ENCODE measurements around the gene CHKA.

The CHKA gene

DNA sequence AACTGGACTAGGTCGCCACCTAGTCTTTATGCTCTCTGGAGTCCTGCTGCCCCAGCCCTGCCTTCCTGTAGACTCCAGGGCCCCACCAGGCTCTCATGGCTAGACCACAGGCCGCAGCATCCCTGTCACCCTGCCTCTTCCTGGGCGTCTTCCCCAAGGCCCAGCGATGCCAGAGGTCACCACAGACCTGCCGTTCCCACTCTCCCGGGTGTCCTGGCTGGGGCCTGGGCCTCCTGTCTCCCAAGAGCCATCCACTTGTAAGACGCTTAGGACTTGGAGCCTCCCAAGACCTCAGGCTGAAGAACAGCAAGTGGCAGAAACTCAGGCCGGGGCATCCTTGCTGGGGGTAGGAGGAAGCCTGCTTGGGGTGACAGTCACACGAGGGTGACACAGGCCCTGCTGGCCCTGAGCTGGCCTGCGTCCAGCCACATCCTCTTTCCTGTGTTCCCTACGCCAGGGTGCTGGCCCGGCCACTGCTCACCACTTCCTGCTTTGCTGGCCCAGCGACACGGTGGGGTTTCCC is 84.4 kb downstream of the CHKA start:
- in situ Hi-C loops (cut with MboI; ENCODE audit: low sequenced_read_pairs): no loop called here

DNA sequence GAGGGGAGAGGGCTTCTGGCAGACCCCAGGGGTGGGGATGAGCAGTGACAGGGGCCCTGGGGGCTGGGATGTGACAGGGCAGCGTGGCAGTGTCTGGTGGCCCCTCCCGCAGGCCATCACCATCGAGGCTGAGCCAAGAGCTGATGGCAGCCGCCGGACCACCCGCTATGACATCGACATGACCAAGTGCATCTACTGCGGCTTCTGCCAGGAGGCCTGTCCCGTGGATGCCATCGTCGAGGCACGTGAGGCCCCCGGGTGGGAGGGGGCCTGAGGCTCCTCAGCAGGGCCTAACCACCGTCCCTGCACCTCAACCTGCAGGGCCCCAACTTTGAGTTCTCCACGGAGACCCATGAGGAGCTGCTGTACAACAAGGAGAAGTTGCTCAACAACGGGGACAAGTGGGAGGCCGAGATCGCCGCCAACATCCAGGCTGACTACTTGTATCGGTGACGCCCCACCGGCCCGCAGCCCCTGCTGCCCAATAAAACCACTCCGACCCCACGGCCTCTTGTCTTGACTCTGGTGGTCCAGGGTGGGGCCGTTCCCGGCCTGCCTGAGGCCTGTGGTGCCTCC is 85.0 kb downstream of the CHKA start:
- in situ Hi-C loops (cut with MboI; ENCODE audit: low sequenced_read_pairs): no loop called here

DNA sequence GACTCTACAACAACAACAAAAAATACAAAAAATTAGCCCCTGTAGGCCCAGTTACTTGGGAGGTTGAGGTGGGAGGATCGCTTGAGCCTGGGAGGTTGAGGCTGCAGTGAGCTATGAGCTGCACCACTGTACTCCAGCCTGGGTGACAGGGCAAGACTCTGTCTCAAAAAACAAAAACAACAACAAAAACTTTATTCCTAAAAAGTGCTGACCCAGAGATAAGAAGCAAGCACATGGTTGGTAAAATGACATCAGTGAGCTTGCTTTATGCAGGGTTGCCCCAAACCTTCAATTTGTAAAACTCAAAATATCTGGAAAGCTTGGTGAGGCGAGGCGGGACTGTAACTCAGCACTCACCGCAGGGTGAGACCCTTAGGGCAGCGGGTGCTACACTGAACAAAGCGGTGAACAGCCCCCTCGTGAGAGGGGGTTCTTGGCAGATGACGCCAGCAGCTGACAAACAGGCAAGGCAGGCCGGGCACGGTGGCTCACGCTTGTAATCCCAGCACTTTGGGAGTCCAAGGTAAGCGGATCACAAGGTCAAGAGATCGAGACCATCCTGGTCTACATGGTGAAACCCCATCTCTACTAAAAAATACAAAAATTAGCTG is 85.8 kb downstream of the CHKA start:
- in situ Hi-C loops (cut with MboI; ENCODE audit: low sequenced_read_pairs): no loop called here

DNA sequence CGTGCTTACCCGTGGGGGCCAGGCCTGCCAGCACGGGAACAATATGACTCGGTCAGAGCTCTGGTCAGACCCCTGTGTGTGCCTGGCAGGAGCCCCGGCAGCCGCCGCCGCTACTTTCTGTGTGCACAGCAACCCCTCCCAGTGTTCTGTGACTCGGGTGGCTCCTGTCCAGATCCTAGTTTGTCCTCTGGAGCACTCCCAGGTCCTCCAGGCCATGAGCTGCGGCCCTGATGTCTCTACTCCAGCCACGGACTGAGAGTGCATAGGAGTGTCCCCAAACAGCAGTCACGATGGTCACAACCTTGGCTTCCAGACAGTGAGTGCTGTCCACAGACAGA is 87.5 kb downstream of the CHKA start:
- in situ Hi-C loops (cut with MboI; ENCODE audit: low sequenced_read_pairs): no loop called here

DNA sequence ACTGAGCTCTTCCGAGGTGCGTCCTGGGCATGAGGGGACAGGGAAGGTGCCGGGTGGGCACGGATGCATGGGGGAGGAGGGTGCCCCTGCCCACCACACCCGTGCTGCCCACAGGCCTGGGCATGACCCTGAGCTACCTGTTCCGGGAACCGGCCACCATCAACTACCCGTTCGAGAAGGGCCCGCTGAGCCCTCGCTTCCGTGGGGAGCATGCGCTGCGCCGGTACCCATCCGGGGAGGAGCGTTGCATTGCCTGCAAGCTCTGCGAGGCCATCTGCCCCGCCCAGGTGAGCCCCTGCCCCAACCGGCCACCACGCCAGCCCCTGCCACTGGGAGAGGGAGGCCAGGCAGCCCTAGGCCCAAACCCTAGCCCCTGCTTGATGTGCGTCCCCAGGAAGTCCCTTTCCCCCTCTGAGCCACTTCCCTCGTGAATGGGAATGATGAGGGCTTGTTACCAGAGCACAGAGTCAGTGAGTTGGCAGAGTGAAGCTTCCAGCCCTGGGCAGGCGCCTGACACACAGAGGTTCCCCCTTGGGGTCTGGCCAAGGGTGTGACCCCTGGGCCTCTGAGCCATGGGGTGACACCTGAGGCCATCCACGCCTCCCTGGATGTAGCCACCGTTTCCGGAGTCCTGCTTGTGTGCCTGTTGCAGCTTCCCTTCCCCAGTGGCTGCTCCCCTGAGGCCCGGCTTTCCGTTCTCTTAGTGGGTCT is 88.0 kb downstream of the CHKA start:
- in situ Hi-C loops (cut with MboI; ENCODE audit: low sequenced_read_pairs): no loop called here

DNA sequence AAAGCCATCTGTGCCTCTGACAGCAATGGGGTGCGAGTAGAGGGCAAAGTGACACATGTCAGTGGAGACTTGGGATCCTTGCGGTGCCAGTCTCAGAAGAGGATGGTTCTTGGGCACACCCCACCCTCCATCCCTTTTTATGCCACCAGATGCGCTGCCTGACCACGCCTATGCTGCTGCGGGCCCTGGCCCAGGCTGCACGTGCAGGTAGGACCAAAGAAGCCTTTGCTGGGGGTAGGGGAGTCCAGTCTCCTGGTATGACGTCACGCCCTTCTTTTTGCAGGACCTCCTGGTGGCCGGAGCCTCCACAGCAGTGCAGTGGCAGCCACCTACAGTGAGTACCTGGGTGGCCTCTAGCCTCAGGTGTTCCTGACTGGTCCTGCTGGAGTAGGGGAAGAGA is 89.2 kb downstream of the CHKA start:
- in situ Hi-C loops (cut with MboI; ENCODE audit: low sequenced_read_pairs): no loop called here

DNA sequence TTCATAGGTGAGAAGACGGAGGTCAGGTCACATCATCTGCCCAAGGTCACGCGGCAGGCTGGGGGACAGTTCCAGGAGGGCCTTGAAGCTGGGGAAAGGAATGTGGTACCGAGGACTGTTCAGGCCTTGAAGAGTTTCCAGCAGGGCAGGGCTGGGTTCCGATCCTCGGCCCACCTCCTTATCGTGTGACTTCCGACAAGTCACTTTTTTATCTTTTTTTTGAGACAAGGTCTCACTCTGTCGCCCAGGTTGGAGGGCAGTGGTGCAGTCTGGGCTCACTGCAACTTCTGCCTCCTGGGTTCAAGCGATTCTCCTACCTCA is 90.1 kb downstream of the CHKA start:
- in situ Hi-C loops (cut with MboI; ENCODE audit: low sequenced_read_pairs): no loop called here

DNA sequence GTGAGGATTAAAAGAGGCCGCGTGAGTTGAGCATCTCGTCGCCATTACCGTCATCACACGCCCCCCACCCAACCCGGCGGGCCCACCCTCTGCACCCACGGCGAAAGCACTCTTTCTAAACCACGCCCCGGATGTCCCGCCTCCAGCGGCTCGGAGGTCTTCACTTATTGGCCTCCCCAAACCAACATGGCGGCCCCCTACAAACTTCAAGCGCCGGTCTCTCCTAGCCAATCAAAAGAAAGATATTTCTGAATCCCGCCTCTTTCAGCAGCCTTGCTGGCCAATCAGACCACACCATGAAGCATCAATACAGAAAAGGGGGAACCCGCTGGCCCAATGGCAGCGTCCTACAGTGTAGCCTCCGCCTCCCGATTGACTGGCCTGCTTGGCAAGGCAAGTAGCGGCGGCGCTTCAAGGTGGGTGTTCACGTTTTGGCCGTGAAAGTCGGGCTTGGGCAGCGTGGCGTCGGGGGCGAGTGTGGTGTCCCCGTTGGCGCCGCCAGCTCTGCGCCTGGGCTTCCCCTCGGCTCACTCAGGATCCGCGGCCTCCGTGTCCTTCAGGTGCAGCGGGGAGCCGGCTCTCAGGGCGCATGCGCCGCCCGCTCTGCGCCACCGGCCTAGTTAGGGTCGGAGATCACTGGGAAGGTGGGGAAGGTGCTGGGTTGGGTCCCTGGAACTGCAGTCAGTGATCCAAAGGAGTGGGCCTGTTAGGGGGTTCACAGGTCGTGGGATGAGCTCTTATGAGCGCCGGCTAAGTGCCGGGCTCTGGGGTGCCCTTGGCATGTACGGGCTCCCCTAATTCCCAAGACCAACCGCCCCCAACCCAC is 90.7 kb downstream of the CHKA start, which contains the start of gene NDUFS8:
Gene NDUFS8 (plus strand): TSS at position 364 of the 826 bp plus-strand sequence. CDS start 1,471 bp downstream, outside the sequence.
- in situ Hi-C loops (cut with MboI; ENCODE audit: low sequenced_read_pairs): no loop called here

DNA sequence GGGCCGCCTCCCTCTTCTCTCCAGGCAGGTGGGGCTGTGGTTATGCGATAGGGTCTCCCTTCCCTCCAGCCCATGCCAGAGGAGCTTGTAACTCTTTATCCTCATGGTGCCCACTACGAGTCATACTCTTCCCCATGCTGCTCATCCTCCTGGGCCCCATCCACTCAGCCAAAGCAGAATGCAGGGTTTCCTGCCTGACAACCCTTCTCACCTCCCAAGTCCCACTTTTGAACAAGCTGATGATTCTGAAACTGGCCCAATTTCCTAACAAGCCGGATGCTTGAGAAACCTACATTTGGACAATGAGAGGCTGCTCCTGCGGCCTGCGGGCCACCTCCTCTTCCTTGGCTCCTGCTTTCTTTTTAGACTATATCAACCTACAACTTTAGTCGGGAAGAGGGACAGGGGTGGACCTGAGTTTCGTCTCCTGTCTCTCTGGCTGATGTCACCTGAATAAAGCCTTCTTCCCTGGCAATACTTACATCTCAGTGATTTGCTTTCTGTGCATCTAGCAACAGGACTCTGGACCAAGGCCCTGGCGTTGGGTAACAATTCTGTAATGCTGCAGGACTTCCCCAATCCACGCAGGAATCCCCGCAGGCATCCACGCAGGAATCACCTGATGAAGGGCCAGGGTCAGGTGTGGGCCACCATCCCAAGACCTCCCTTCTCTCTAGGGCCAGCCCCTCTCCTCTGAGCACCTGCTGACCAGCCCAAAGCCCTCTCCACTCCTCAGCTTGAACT is 92.2 kb downstream of the CHKA start:
- in situ Hi-C loops (cut with MboI; ENCODE audit: low sequenced_read_pairs): no loop called here

DNA sequence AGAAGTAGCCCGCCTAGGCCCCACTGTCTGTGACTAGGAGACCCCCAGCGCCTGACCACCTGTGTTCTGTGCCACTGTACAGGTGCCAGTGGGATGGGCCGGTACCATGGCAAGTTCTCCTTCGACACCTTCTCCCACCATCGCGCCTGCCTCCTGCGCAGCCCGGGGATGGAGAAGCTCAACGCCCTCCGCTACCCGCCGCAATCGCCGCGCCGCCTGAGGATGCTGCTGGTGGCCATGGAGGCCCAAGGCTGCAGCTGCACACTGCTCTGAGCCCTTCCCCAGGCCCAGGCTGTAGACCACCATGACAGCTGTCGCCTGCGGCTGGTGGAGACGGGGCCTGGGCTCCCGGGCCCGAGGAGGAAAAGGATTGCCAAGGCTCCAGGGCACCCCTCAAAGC is 93.5 kb downstream of the CHKA start:
- in situ Hi-C loops (cut with MboI; ENCODE audit: low sequenced_read_pairs): no loop called here

DNA sequence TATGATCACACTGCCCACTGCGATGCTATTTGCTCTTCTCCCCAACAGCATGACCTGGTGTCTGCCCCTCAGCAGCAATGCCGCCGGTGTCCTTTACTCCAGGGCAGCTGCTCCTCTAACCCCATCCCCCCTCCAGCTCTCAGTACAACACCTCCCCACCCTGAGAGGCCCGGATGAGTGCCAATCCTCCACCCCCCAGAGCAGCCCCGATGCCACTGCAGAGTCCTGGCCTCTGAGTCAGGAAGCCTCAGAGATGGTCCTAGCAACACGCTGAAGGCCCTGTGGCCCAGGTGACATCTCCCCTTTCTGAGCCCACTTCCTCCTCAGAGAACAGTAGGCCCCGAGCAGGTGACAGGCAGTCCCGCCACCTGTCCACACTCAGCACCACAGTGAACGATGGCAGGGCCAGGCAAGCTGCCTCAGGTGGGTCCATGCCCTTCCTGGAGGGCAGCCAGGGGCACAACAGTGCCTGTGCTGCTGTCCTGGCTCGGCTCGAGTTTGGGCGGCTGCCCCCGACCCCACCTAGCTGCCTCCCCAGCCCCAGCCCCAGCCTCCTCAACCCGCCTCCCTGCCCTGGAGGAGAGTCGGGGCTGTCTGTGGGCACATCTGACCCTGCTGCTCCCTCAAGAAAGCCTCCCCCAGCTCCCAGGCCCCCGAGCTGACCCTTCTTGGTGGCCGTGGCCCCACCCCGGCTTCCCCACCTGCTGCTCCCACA is 94.6 kb downstream of the CHKA start:
- in situ Hi-C loops (cut with MboI; ENCODE audit: low sequenced_read_pairs): no loop called here

DNA sequence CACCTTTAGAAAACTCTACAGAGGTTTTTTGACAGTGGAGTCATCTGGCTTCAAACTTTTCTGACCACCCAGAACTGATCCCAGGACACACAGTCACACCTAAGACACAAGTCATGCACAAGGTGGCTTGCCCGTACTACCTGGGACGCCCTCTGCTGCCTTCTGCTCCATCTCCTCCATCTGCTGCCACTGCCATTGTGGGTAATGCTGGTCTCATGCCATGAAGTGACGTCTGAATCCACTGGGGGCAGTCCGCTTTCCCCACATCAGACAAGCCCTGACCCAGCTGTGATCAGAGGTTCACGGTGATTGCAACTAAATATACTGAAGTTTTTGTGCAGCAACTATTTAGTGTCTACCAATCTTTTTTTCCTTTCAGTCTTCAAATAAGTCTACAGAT is 96.1 kb downstream of the CHKA start:
- in situ Hi-C loops (cut with MboI; ENCODE audit: low sequenced_read_pairs): no loop called here

DNA sequence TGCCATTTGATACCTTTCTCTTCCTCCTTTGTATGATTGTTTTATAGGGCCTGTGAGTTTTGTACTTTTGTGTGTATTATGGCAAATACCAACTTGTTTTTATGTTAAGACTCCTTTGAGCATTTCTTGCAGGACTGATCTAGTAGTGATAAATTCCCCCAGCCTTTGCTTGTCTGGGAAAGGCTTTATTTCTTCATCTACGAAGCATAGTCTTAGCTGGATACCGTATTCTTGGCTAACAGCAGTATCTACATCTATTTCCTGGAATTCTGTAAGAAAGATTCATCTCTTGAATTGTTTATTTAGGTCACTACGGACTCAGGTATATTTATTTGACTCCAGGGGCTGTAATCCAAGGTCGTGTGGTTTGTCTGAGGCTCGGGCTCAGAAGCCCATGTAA is 96.7 kb downstream of the CHKA start:
- in situ Hi-C loops (cut with MboI; ENCODE audit: low sequenced_read_pairs): no loop called here

DNA sequence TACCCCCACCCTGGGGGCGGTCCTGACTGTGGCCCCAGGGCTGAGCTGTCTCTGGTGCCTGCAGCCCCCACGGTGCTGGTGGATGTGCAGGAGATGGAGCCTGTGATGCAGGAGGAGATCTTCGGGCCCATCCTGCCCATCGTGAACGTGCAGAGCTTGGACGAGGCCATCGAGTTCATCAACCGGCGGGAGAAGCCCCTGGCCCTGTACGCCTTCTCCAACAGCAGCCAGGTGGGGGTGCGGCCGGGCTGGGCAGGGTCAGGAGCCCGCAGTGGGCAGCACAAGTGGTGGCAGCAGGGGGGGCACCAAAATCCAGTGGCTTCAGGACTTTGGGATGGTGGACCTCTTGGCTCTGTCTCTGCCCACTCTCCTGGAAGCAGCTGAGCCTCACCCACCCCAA is 98.7 kb downstream of the CHKA start:
- in situ Hi-C loops (cut with MboI; ENCODE audit: low sequenced_read_pairs): no loop called here

DNA sequence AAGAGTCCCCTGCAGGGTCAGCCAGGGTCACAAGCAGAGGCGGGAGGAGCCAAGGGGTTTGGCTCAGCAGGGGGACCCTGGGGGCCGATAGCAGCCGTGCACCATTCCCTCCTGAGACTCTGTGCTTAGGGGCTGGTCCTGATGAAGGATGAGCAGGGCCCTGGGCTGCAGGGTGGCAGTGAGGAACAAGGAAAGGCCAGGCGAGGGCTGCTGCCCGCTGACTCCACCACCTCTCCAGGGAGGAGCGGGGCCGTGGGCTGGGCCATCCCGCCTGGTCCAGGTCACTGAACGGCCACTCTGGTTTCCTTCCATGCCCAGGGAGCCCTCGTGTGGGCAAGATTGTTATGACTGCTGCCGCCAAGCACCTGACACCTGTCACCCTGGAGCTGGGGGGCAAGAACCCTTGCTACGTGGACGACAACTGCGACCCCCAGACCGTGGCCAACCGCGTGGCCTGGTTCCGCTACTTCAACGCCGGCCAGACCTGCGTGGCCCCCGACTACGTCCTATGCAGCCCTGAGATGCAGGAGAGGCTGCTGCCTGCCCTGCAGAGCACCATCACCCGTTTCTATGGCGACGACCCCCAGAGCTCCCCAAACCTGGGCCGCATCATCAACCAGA is 99.9 kb downstream of the CHKA start:
- in situ Hi-C loops (cut with MboI; ENCODE audit: low sequenced_read_pairs): no loop called here

DNA sequence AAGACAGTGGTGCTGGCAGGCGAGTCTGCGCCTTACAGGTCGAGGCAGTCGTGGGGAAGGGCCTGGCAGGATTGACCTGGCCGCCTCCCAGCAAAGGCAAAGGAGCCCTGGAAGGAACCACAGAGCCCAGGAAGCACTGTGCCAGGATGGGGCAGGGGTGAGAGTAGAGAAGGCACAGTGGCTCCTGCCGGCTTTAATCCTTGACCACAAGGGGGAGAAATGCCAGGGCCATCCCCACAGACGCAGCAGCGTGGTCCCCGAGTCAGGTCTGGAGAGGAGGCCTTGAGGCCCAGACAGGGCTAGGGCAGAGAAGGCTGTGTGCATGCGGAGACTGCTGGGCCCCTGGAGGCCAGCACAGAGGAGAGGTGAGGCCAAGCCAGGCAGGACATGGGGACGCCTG is 100.6 kb downstream of the CHKA start:
- in situ Hi-C loops (cut with MboI; ENCODE audit: low sequenced_read_pairs): no loop called here

DNA sequence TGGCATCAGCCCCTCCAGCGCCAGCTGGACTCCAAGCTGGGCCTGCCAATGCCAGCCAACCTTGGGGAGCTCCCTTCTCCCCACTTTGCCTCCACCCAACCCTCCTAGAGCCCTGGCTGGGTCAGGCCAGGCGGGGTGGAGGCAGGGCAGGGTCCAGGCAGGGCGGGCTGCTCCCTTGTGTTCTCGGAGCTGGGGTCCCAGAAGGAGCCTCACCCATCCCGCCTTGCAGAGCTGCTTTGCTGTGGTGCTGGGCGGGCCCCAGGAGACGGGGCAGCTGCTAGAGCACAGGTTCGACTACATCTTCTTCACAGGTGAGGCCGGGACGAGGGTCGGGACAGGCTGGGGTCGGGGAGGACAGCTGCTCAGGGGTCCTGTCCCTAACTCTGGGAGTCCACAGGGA is 101.7 kb downstream of the CHKA start:
- in situ Hi-C loops (cut with MboI; ENCODE audit: low sequenced_read_pairs): no loop called here

DNA sequence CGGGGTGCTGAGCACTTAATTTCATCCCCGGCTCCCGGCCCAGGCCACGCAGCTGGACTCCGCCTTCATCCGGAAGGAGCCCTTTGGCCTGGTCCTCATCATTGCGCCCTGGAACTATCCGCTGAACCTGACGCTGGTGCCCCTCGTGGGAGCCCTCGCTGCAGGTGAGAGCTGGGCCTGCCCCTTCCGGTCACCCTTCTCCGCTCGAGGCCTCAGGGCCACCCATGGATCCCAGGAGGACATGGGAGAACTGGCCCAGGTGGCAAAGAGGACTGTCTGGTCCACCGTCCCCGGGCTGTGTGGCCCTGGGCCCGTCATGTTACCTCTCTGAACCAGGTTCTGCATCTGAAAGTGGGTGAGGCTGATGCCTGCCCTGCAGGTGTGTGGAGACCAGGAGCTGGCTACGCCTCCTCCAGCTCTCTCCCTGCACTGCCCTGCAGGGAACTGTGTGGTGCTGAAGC is 102.4 kb downstream of the CHKA start:
- in situ Hi-C loops (cut with MboI; ENCODE audit: low sequenced_read_pairs): no loop called here

DNA sequence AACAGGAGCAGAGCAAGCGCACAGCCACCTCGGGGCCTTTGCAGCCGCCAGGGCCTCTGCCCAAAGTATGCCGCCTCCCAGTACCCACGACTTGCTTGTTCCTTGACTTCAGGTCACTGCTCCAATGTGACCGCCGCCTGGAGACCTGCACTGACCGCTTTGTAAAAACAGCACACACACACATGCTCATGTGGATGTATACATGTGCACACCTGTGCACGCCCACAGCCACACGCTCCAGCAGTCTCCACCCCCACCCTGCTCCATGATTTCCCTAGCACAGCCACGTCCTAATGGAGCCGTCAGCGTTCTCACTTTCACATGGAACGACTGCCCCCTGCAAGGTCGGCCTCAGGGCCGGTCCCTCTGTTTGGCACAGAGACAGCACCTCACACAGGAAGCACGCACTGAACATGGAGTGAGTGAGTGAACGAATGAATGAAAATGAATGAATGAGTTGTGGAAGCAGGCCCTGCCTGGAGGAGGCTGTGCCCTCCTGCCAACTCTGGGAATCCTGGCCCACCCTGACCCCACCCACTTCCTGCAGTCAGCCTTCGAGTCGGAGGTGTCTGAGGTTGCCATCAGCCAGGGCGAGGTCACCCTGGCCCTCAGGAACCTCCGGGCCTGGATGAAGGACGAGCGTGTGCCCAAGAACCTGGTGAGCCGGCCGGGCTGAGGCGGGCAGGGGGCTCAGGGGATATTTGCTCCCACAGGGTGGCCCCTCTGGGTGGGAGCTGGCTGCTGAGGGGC is 103.0 kb downstream of the CHKA start:
- in situ Hi-C loops (cut with MboI; ENCODE audit: low sequenced_read_pairs): no loop called here

All from hTERT RPE-1 (cell line).